GM10847 (cell line): ENCODE measurements around the gene DNAH3.
A peak's percentile ranks its signal among the peaks of the same experiment; 100 is the strongest.

Source experiments
- POLR2A ChIP-seq: IDR thresholded peaks from 2 replicates; pipeline ENCODE4 v1.6.1; 2011; ENCODE audit not compliant: insufficient read length; ENCODE audit errors: extremely low read depth

The DNAH3 gene

DNA sequence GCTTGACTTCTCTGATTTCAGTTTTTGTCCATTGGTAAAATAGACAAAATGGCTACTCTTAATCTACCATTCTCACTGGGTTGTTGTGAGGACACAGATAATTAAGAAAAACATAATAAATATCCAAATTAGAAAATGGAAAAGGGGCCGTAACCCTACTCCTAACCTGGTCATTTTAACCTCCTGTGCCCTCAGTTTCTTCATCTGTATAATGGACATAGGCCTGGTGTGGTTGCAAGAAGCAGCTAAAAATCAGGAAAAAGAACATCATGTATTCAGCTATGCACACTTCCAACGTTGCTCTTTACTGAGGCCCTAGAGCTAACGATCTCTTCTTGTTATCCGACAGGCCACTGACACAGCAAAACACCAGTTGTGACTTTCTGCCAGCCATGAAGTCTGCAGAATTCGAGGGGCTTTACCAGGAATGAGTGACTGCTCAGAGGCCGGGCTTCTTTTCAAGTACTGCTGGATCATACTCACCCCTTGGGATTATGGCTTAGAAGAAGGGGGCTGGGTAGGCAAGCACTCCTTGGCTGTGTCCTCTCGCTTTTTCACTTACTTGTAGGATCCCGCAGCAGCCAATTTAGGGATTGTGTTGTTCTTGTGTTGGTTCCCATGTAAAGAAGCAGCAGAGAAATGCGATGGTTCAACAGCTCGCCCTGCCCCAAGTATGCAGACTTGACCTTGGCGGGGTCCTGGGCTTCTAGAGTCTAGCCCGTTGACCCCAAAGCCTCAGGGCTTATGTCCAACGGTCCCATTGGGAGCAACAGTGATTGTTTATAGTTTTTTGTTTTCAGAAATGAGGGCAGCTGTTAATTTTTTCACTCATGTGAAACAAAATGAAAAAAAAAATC is 28.7 kb upstream of the DNAH3 start:
- no peak for TF ChIP-seq POLR2A

DNA sequence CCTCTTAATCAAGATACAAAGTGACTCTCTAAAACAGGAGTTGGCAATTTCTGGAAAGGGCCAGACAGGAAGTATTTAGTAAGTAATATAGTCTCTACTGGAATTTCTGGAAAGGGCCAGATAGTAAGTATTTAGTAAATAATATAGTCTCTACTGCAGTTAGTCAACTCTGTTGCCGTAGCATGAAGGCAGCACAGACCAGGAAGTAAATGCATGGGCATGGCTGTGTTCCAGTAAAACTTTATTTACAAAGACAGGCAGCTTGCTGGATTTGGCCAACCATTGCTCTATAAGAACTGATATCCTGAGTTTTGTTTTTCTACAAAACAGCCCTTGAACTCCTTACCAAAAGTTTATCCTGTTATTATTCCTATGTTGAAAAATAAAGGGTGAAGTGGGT is 24.8 kb upstream of the DNAH3 start:
- no peak for TF ChIP-seq POLR2A

DNA sequence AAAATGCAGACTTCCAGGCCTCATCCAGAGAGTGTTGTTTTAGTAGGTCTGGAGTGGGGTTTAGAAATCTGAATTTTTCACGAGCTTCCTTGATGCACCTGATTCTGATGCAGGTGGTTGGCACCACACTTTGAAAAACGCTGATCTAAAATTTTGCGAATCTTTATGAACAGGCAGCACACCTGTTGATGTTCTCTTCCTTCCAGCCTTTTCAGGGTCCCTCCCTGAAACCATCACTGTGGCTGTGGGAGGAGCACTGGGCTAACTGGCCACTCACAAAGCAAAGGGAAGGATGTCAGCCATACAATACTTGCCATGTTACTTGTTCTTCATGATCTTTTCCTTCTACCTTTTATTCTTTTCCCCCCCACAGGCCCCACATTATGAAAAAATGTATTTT is 22.0 kb upstream of the DNAH3 start:
- TF ChIP-seq POLR2A: no peak

DNA sequence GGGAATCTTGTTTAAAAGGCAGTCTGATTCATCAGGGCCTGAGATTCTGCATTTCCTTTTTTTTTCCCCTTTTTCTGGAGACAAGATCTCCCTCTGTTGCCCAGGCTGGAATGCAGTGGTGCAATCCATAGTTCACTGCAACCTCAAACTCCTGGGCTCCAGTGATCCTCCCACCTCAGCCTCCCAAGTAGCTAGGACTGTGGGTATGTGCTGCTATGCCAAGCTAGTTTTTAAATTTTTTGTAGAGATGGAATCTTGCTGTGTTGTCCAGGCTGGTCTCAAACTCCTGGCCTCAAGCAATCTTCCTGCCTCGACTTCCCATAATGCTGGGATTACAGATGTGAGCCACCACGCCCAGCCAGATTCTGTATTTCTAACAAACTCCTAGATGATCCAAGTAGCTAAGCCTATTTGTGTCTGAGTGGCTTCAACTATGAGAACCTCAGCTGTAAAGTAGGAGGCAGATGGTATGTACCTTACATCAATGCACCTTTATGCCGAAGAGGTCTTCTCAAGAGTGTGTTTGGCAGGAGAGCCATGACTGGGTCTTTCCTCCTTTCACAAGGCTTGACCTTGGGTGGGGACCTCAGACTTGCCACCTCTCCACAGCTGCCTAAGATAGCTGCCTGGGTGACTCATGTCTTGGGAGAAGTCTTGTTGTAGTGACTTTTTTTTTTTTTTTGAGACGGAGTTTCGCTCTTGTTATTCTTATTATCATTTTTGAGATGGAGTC is 18.8 kb upstream of the DNAH3 start:
- TF ChIP-seq POLR2A: no peak

DNA sequence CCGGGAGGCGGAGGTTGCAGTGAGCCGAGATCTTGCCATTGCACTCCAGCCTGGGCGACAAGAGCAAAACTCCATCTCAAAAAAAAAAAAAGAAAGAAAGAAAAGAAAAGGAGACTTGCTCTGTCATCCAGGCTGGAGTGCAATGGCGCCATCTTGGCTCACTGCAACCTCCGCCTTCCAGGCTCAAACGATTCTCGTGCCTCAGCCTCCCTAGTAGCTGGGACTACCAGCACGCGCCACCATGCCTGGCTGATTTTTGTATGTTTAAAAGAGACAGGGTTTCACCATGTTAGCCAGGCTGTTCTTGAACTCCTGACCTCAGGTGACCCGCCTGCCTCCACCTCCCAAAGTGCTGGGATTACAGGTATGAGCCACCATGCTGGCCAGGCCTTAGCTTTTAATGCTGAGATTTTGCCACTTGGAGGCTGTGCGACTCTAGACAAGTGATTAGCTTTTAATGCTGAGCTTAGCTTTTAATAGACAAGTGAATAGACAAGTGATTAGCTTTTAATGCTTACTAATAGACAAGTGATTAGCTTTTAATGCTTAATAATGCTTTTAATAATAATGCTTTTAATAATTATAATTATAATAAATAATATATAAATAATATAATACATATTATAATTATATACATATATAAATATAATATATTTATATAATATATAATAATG is 17.4 kb upstream of the DNAH3 start:
- TF ChIP-seq POLR2A: no peak

DNA sequence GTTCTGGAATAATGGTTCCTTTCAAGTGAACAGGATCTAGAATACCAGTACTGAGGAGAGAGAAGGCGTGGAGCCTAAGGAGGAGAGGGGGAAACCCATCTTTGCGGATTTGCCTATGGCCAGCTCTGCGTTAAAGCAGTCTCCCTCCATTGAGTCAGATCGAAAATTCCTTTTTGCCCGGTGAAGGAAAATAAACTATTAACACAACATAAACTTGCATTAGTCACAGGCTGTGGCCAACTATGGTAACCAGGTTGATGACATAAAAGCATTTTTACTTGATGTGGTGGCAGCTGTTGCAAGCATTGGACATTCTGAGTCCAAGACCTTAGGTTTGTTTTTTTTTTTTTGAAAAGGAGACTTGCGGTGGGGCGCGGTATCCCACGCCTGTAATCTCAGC is 16.7 kb upstream of the DNAH3 start:
- TF ChIP-seq POLR2A: no peak

DNA sequence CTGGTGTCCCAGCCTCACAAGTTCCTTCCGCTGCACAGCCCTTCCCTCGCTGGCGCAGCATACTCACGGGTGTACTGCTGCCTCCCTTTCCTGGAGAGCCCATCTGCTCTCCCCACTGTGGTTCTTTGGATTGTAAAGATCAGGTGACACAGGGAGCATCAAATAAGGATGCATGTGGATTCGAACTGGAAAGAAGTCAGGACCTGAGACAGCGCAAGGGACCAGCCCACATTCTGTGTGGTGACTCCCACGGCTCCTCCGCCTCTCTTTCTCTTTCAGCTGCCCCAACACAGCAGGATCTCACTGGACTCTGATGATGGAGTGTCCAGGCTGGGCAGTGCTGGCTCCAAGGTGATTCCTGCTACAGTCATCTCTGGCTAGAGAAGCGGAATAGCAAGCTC is 15.9 kb upstream of the DNAH3 start:
- no peak for TF ChIP-seq POLR2A

DNA sequence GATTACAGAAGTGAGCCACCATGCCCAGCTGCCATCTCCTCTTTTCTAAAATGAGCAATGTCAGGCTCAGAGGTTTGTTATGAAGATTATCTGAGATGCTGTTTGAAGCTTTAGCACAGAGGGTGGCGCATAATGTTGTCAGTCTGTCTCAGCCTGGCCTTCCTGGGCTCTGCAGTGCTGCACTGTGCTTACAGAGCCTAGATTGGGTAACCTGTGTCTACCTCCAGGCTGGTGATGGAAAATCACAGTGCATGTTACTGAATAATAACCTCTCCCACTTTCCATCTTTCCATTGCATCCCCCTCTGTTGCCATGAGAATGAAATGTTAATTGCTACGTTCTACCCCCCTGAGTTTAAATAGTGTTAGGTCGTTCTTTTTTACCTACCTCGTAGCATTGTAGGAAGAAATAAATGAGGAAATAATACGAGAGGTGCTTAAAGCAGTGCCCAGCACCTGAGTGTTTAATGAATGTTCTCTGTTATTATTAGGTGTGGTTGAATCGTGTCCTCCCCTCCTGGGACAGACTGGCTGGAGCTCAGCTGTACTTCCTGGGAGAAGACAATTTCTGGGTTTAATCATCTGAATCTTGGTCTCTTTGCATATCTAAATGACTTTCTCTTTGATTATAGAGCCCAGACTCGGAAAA is 14.0 kb upstream of the DNAH3 start:
- TF ChIP-seq POLR2A: no peak

DNA sequence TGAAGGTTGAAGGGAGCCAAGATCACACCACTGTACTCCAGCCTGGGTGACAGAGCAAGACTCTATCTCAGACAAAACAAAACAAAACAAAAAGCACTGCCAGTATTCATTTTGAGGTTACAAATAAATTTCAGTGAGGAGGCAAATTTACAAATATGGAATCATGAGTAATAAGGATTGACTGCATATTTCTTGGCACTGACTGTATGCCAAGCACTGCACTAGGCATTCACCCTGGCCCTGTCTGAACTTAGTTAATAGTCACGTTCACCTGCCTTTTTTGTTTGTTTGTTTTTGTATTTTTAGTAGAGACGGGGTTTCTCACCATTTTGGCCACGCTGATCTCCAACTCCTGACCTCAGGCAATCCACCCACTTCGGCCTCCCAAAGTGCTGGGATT is 12.9 kb upstream of the DNAH3 start:
- TF ChIP-seq POLR2A: no peak

DNA sequence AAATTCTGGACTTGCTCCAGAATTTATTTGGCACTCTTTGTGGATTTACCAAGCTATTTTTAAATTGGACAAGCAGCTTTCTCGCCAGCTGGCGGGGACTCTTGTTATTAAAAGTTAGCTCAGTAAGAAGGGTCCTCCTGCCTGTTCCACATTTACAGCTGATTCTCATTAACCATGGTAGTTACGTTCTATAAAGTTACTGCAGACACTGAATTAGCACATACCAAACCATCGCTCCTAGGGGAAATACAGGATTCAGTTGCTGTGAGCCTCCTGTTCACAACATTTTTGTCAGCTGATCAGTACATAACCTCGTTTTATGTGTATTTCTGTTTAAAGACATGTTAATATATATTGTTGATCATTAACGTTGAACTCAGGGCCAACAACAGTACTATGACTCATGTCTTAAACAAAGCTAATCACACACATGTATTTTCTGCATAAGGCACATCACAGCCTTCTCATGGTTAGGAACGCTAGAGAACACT is 12.1 kb upstream of the DNAH3 start:
- TF ChIP-seq POLR2A: no peak

DNA sequence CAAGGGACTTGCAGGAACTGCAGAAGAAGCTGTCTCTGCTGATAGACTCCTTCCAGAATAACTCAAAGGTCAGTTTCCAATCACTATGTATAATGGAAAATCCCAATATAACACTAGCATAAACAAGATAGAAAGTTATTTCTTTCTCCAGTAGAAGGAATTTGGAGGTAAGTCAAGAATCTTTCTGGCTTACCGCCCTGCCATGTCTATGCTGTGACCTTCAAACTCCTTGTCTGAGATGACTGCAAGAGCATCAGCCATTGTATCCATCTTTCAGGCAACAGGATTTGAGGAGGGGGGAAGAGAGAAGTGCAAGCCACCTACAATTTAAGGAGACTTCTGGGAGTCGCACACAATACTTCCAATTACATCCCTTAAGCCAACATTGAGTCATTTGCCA is 10.6 kb upstream of the DNAH3 start:
- TF ChIP-seq POLR2A: no peak

DNA sequence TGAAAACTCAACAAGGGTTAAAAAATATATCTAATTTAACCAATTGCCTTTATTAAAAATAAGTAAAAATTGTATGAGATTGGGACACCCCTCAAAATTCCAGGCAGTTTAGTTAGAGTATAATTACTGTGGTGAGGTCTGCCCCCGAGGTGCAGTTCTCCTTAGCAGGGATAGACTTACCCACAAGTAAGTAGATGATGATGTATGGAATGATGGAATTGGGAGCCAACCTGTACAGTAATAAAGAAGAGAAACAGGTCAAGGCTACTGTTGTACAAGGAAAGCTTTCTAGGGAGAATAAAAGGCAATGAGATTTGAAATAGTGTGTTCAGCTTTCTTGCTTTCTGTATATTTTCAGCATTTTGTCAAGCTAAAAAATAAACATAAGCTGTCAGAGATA is 9.6 kb upstream of the DNAH3 start:
- TF ChIP-seq POLR2A: no peak

DNA sequence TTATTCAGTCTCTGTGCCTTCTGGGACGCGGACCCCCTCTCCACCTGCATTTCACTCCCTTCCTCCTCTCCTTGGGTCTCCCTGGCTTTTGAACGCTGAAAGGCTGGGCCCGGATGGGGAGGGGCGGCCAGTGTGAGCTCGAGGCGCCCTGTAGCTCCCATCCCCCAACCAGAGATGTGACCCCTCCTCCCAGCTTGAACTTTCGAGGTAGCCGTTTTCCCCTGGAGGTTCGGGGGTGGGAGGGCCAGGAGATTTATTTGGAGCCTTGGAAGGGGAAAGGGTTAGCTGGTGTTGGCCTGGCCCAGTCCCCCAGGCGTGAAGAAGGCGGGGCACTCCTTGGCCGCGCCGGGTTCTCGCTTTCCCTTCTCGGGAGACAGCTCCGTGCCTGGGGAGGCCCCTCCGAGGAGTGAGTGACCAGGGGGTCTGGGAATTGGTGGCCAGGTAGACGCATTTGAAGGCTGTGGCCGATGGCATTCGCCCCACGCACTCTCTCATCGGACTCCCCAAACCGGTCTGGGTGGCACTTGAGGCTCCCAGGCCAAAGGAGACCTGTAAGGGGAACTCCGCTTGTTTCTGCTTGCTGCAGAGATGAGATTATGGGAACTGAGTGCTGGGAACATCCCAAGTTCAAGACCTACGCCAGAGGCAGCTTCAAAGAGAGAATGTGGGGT is 8.8 kb upstream of the DNAH3 start:
- no peak for TF ChIP-seq POLR2A

DNA sequence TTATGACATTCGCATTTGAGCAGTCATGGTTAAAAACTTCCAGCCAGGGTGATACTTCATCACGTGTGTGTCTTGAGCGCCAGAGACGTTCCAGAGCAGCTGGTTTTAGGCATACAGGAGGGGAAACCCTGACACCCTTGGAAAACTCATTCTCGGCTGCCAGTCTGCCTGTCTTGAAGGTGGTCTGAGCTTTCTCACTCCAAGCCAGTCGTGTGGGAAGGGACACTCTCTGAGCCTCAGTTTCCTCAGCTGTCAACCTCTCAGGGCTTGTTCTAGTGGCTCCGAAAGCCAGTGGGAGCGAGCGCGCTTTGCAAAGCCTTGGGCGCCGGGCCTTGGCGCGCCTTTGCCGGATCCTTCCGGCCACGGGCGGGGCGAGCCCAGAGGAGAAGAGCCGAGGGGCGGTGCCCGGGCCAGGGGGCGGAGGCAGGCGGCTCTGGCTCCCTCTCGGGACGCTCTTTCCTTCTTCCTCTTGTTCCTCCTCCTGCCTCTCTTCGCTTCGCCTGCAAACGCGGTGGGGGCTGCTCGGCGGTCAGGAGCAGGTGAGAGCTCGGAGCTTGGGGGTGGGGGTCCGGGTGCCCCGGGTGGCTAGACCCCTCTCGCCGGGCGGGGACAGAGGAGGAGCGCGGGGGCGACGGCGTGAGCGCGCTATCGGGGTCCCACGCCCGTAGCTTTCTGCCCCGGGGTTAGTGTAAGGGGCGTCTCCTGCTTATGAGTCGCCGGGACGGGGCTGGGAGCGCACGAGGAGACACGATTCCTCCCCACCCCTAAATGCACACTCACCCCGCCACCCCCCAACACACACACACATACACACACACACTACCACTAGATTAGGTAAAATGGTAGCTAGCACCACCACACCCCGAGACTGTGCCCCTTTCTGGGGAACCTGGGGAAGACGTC is 7.8 kb upstream of the DNAH3 start, which contains the start of gene LDAF1:
LDAF1 (plus strand) TSS at position 467 of the 903 bp plus-strand sequence. CDS start 2,509 bp downstream, outside the sequence.
- peak; percentile 36 for TF ChIP-seq POLR2A

DNA sequence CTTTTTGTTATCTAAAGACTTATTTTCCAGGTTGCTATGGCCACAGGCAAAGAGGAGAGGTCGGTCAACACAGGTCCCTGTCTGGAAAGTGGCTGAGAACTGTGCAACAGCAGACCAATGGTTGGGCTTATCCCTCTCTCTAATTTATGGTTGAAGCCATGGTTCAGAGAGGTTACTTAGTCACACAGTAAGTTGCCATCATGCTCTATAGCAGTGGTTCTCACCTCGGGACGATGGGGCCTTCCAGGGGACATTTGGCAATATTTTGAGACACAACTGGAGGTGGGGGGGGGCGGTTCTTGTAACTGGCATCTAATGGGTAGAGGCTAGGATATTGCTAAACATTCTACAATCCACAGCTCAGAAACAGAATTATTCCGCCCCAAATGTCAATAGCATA is 7.0 kb upstream of the DNAH3 start:
- no peak for TF ChIP-seq POLR2A
